ENCODE measurements around the gene PSMD8. TPM values are rescaled to one million over a fixed set of nuclear protein-coding genes. Genes with fewer than 3 reads are reported as not detected.

The PSMD8 gene
- total RNA-seq, 4 donors from 2014 or later: 190 to 303 (median 296) TPM

GRCh38 chr19:38385804-38386257, 11.5 kb downstream of the PSMD8 start:
- Histone ChIP-seq H3K4me3 (no peak overlapping the region), H3K36me3 (peaks cover 36% of the 10 kb centered on the region), H3K27ac (no peak overlapping the region), H3K9me3 (no peaks in the 10 kb centered on the region), H3K27me3 (no peaks in the 10 kb centered on the region), H3K4me1 (peaks cover 50% of the 10 kb centered on the region)
- 64% methylated on average over 33 of the region's 40 CpGs for WGBS
- no peak for DNase-seq (ENCODE audit: low spot score in 2 of 2)
- TF ChIP-seq POLR2AphosphoS5 (IDR thresholded peaks at IDR 0.05) (no peak), POLR2A (IDR thresholded peaks at IDR 0.05) (no peak), CTCF (IDR thresholded peaks at IDR 0.05) (no peak), EP300 (IDR thresholded peaks at IDR 0.05) (no peak)

- H3K9me3 ChIP-seq: no peaks in the 10 kb centered on the region
- peak in 1 of 2 donors; percentile 74 for DNase-seq (ENCODE audit: low spot score in 2 of 2)
- peak overlapping the region; percentile 55 for H3K4me3 ChIP-seq
- peaks cover 29% of the 10 kb centered on the region for H3K36me3 ChIP-seq
- peaks cover 50% of the 10 kb centered on the region for H3K4me1 ChIP-seq
- H3K27ac ChIP-seq: no peak overlapping the region
- H3K27me3 ChIP-seq: no peaks in the 10 kb centered on the region
- 53% methylated on average over 9 of the region's 61 CpGs for WGBS
- no peak for TF ChIP-seq EP300 (IDR thresholded peaks at IDR 0.05)
- no peak for TF ChIP-seq POLR2AphosphoS5 (IDR thresholded peaks at IDR 0.05)
- no peak for TF ChIP-seq POLR2A (IDR thresholded peaks at IDR 0.05)
- TF ChIP-seq CTCF (IDR thresholded peaks at IDR 0.05): no peak
These were observed 12.1 kb downstream of the PSMD8 start for GRCh38 chr19:38386300-38386970.

GRCh38 chr19:38386971-38387549, 12.7 kb downstream of the PSMD8 start:
- H3K9me3 ChIP-seq: no peaks in the 10 kb centered on the region
- H3K27me3 ChIP-seq: no peaks in the 10 kb centered on the region
- peaks cover 23% of the 10 kb centered on the region for H3K36me3 ChIP-seq
- H3K27ac ChIP-seq: peak overlapping the region; percentile 55
- TF ChIP-seq CTCF (IDR thresholded peaks at IDR 0.05): no peak
- no peak for TF ChIP-seq POLR2A (IDR thresholded peaks at IDR 0.05)
- no peak for TF ChIP-seq POLR2AphosphoS5 (IDR thresholded peaks at IDR 0.05)
- DNase-seq (ENCODE audit: low spot score in 2 of 2): peak; percentile 80 to 85
- 4% methylated on average over 9 of the region's 36 CpGs for WGBS
- peak overlapping the region; percentile 55 for H3K4me3 ChIP-seq
- H3K4me1 ChIP-seq: peaks cover 50% of the 10 kb centered on the region

- Histone ChIP-seq H3K9me3 (no peaks in the 10 kb centered on the region), H3K27me3 (no peaks in the 10 kb centered on the region), H3K36me3 (peaks cover 17% of the 10 kb centered on the region), H3K4me1 (peaks cover 50% of the 10 kb centered on the region), H3K27ac (peak within 1 kb of the TSS; percentile 55), H3K4me3 (peak within 1 kb of the TSS; percentile 55)
- 2% methylated on average over 38 of the region's 51 CpGs for WGBS
- TF ChIP-seq POLR2A (IDR thresholded peaks at IDR 0.05) (peak in 1 of 2 donors; percentile 18), CTCF (IDR thresholded peaks at IDR 0.05) (no peak)
- DNase-seq (ENCODE audit: low spot score in 2 of 2): peak; percentile 88 to 92
These were observed 13.4 kb downstream of the PSMD8 start, which contains the start of gene GGN for GRCh38 chr19:38387550-38388348. TSS of gene GGN (minus strand) at chr19:38388034. CDS start at chr19:38387261, 773 bp downstream.
